Heart left ventricle (tissue), 16 donors: ENCODE results near the gene PARD3. TPM values are rescaled to one million over a fixed set of nuclear protein-coding genes. Genes with fewer than 3 reads are reported as not detected.

Experiments
- ATAC-seq, 4 donors: fragments of 200-7000 bp; cut with Tn5 transposase; one replicate each; pipeline ENCODE4 v1.9.1; 2020 to 2022; ENCODE audit warnings: moderate library complexity in 4 of 4, mild to moderate bottlenecking in 3 of 4, moderate number of reproducible peaks in 1 of 4
- DNase-seq, 5 donors: peaks; one replicate each; pipeline ENCODE4 v3.0.0-alpha.2; 2020
- H3K27ac ChIP-seq, 12 donors: fragments of 200-600 bp; sonication (generic) in 4 of 12; one replicate each; pipeline versions ENCODE4 v1.5.0 to v1.8.0; 2016 to 2022; ENCODE audit warnings: mild to moderate bottlenecking in 2 of 12
- H3K27me3 ChIP-seq, 9 donors: fragments of 200-600 bp; sonication (generic) in 2 of 9; one replicate each; pipeline versions ENCODE4 v1.5.1 to v1.8.0; 2016 to 2022; ENCODE audit warnings: mild to moderate bottlenecking in 3 of 9
- H3K36me3 ChIP-seq, 9 donors: fragments of 200-600 bp; sonication (generic) in 2 of 9; one replicate each; pipeline versions ENCODE4 v1.5.0 to v1.8.0; 2018 to 2022; ENCODE audit warnings: mild to moderate bottlenecking in 2 of 9
- H3K4me1 ChIP-seq, 12 donors: fragments of 200-600 bp; sonication (generic) in 4 of 12; one replicate each; pipeline versions ENCODE4 v1.5.0 to v1.8.0; 2016 to 2022; ENCODE audit warnings: mild to moderate bottlenecking in 3 of 12
- H3K4me3 ChIP-seq, 12 donors: fragments of 200-600 bp; sonication (generic) in 4 of 12; one replicate each; pipeline versions ENCODE4 v1.5.0 to v1.8.0; 2017 to 2022; ENCODE audit warnings: mild to moderate bottlenecking in 9 of 12, moderate library complexity in 4 of 12
- H3K9me3 ChIP-seq, 12 donors: fragments of 200-600 bp; sonication (generic) in 4 of 12; one replicate each; pipeline versions ENCODE4 v1.5.0 to v1.8.0; 2016 to 2022; ENCODE audit warnings: mild to moderate bottlenecking in 1 of 12
- POLR2A ChIP-seq, 2 donors: fragments of 450-650 bp; IDR thresholded peaks; one replicate each; pipeline ENCODE4 v1.6.1; 2017; ENCODE audit warnings: antibody characterized with exemption in 2 of 2, mild to moderate bottlenecking in 2 of 2, moderate library complexity in 2 of 2
- WGBS, 4 donors: extraction: QIAGEN DNeasy Blood & Tissue Kit in 2 of 4; methylation state at CpG; one replicate each; pipeline versions ENCODE4 v1.1.5 to v1.1.7; 2013 to 2018; 5-methylcytosine and 5-hydroxymethylcytosine counted together
- intact Hi-C, 10 donors: fragments of 100-400 bp; cut with DNase I; formaldehyde crosslinking; loops; one replicate each; pipeline versions ENCODE4 v1.11.1 to v1.14.2; 2022
- polyA plus RNA-seq, 2 donors: library from polyadenylated mRNA; stranded (reverse); fragments of 200-250 nt; gene quantifications; one replicate each; pipeline ENCODE4 v1.2.3, GENCODE V29; 2013
- total RNA-seq, 9 donors: library from RNA; depleted of rRNA in 2 of 9; stranded (reverse); fragments of >200 nt in 2 of 9; fragmentation: NEBNext Ultra II Directional in 3 of 9; extraction: Animal tissue kit (Norgen Biotek cat#: 25700) in 3 of 9; gene quantifications; one replicate each; pipeline versions ENCODE4 v1.1.0 to v1.2.4, GENCODE V29; 2016 to 2023
- TF ChIP-seq, protein P1 (sequence below), 12 donors: fragments of 200-600 bp; sonication (generic) in 4 of 12; IDR thresholded peaks; one replicate each; pipeline versions ENCODE4 v1.5.0 to v1.8.0; 2018 to 2022; ENCODE audit warnings: antibody characterized with exemption in 12 of 12, mild to moderate bottlenecking in 5 of 12
- donor health status: ischemic (EF 13 %, LVEDD 7.1; RV severe dilation, severe dysfunction).
- donor health status: healthy with polysubstance abuse.
- donor health status: DM: no; HTN: yes; CAD: no.
- donor health status: DM: no; HTN: no; CAD: no.
- donor health status: ischemic (EF 25% LVEDD 6.9; RV normal size, moderate dysfunction).
- donor health status: ischemic (EF 25% LVEDD 5.7; RV mildly dilated, moderate dysfunction).
- donor health status: healthy.
- donor health status: DM: yes; HTN: yes; CAD: no.
- donor health status: ischemic (EF 35%, LVEDD 5.7; RV mildly dilated, moderate dysfunction).
- donor health status: nonischemic (EF 11% LVEDD 7.7; RV severe dilation, severe dysfunction).
- donor health status: DM: yes; HTN: yes; CAD: no.
- donor health status: PGD.
- donor health status: ischemic (EF 29% LVEDD 5.4; RV normal size, mild dysfunction).
- donor health status: nonischemic (EF 23%, LVEDD 6.1; RV moderate dilation, normal function).

Gene PARD3
- total and polyA plus RNA-seq, 11 donors = 24.8 to 69.7 (median 33.1) TPM

DNA sequence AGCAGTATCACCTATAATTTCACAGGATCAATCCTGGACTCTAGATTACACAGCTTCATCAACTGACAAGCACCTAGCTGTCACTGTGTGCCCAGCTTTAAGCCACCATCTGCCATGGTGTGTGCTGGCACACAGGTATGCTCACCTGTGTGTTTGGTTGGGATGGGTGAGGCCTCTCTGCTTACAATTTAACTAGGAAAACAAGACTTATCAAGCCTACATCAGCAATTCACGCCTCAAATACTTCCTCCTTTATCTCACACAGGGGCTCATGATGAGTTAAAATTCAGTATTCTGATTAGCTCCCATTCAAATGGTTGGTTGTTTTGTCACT is 608.2 kb downstream of the PARD3 start:
- no peaks in the 10 kb centered on the region for H3K27me3 ChIP-seq
- no peaks in the 10 kb centered on the region for H3K9me3 ChIP-seq
- H3K4me3 ChIP-seq = no peak overlapping the region
- no peaks in the 10 kb centered on the region for H3K4me1 ChIP-seq
- intact Hi-C loops = no loop called here
- WGBS, 4 donors = 90 to 100% (median 97%) methylated on average over 1 of the region's 1 CpG
- no peaks in the 10 kb centered on the region for H3K36me3 ChIP-seq
- DNase-seq = no peak
- TF ChIP-seq POLR2A (IDR thresholded peaks at IDR 0.05) = no peak
- H3K27ac ChIP-seq = no peak overlapping the region
- no peak for ATAC-seq

DNA sequence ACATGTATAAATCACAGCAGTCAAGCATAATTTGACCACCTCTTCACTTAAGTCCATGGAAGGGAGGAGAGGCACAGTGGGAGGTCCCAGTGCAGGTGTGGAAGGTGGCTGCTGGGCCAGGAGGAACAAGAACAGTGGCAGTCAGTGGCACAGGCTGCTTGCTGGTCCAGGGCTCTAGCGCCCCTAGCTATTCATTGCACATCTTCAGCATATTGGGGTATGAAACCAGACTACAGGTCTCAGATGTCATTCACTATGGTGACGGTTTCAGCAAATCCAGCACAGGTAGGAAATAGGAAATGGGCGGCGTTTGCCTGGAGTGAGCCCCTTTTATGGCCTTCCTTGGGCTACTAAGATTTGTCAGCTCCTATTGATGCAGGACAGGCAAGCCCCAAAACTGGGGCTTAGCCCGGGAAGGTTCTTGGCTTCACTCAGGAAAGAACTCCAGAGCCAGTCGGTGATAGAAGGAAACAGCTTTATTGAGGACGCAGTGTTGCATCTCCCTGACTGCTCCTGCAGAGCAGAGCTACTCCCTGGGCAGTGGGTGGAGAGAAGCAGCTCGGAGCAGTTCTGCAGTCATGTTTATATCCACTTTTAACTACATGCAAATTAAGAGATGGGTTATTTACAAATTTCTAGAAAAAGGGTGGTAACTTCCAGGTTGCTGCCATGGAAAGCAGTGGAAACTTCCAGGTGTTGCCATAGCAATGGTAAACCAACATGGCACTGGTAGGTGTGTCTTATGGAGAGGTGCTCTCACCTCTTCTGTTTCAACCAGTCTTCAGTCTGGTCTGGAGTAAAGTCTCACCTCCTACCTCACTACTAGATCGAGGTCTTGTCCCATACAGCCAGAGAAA is 608.8 kb downstream of the PARD3 start:
- WGBS, 4 donors = 94 to 97% (median 96%) methylated on average over 9 of the region's 9 CpGs
- TF ChIP-seq POLR2A (IDR thresholded peaks at IDR 0.05) = no peak
- TF ChIP-seq, protein P1, sequence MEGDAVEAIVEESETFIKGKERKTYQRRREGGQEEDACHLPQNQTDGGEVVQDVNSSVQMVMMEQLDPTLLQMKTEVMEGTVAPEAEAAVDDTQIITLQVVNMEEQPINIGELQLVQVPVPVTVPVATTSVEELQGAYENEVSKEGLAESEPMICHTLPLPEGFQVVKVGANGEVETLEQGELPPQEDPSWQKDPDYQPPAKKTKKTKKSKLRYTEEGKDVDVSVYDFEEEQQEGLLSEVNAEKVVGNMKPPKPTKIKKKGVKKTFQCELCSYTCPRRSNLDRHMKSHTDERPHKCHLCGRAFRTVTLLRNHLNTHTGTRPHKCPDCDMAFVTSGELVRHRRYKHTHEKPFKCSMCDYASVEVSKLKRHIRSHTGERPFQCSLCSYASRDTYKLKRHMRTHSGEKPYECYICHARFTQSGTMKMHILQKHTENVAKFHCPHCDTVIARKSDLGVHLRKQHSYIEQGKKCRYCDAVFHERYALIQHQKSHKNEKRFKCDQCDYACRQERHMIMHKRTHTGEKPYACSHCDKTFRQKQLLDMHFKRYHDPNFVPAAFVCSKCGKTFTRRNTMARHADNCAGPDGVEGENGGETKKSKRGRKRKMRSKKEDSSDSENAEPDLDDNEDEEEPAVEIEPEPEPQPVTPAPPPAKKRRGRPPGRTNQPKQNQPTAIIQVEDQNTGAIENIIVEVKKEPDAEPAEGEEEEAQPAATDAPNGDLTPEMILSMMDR (IDR thresholded peaks at IDR 0.05) = no peak
- Histone ChIP-seq H3K36me3 (no peaks in the 10 kb centered on the region), H3K9me3 (no peaks in the 10 kb centered on the region), H3K4me3 (no peak overlapping the region), H3K4me1 (no peaks in the 10 kb centered on the region), H3K27me3 (no peaks in the 10 kb centered on the region), H3K27ac (no peak overlapping the region)
- DNase-seq = no peak
- intact Hi-C loops = no loop called here
- ATAC-seq = no peak

DNA sequence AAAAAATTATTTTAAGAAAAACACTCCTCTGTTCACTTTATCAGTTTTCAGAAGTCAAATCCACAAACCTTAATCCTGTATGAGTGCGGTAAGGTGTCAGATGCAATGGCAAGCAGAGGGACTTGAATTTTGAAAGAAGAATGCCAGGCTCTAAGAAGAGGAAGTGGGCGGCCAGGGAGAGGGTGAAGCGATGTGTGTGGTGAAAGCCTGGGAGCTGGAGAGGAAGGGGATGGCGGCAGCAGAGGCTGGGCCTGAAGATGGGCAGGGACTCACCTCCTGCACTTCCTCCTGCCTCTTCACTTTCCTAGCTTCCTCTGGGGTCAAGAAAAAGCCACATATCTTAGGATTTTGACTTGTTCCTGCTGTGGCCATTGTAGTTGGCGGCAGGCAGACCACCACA is 609.6 kb downstream of the PARD3 start:
- intact Hi-C loops = no loop called here
- no peaks in the 10 kb centered on the region for H3K9me3 ChIP-seq
- no peak for TF ChIP-seq POLR2A (IDR thresholded peaks at IDR 0.05)
- TF ChIP-seq, protein P1 (IDR thresholded peaks at IDR 0.05) = no peak
- DNase-seq (no peak), ATAC-seq (no peak)
- H3K4me3 ChIP-seq = no peak overlapping the region
- H3K36me3 ChIP-seq = no peaks in the 10 kb centered on the region
- H3K27ac ChIP-seq = no peak overlapping the region
- H3K4me1 ChIP-seq = peaks cover 0 to 2% (median 0%) of the 10 kb centered on the region in 12 donors
- no peaks in the 10 kb centered on the region for H3K27me3 ChIP-seq
- 80 to 91% (median 88%) methylated on average over 5 of the region's 5 CpGs for WGBS, 4 donors

DNA sequence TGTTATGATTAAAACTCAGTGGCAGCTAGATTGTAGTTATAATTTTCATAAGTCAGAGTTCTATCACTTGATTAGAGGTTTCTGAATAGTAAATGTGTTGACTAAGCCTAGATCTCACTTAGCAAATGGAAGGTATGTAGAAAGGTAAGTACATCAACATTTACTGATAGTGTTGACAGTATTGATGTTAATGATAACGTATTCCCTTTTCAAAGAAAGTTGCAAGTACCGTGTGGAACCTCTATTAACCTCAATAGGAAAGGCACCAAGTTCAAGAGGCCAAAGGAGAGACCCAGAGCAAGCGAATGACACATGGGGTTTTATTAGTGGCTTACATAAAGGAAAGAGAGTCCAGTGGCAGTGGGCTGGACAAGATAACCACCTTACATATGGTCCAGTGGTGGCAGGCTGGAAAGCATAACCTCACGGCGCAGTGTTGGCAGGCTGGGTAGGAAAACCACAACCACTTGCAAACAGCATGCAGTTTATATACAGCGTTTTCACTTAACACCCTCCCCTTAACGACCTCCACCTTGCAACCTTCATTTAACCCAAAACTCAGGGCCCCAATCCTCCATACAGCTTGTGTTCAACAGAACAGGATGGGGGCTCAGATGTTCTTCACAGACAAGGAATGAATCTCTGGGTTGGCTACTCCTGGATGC is 611.0 kb downstream of the PARD3 start:
- Histone ChIP-seq H3K4me3 (no peak overlapping the region), H3K36me3 (no peaks in the 10 kb centered on the region), H3K9me3 (no peaks in the 10 kb centered on the region), H3K4me1 (peaks cover 0 to 4% (median 0%) of the 10 kb centered on the region in 12 donors), H3K27ac (no peak overlapping the region), H3K27me3 (no peaks in the 10 kb centered on the region)
- 89 to 96% (median 93%) methylated on average over 7 of the region's 7 CpGs for WGBS, 4 donors
- intact Hi-C loops = no loop called here
- ATAC-seq (no peak), DNase-seq (no peak)
- no peak for TF ChIP-seq POLR2A (IDR thresholded peaks at IDR 0.05)
- TF ChIP-seq, protein P1 (IDR thresholded peaks at IDR 0.05) = no peak
